NCI-H1436 treated with DMSO at 0.1 percent for 48 hours (cell line): ENCODE data around the gene PPT2.
"Not testable (repeated sequence)": the region's sequence is repeated elsewhere in the genome, so short reads cannot be mapped to it uniquely, and the experiment has no call there.

Experiments
- DNase-seq: peaks from one replicate; lab custom pipeline; 2025; lab: John Stamatoyannopoulos, UW

Gene PPT2

GRCh38 chr6:32127717-32128592, 26.0 kb upstream of the PPT2 start, which contains the start of gene ATF6B:
ATF6B (minus strand) TSS chr6:32128246; CDS start chr6:32128207, 39 bp downstream.
- DNase-seq = peak; percentile 98

GRCh38 chr6:32128751-32129296, 25.1 kb upstream of the PPT2 start:
- no peak for DNase-seq

GRCh38 chr6:32129297-32130088, 24.4 kb upstream of the PPT2 start:
- no peak for DNase-seq

- DNase-seq = no peak
Measured at GRCh38 chr6:32131439-32131948, 22.4 kb upstream of the PPT2 start.

GRCh38 chr6:32132110-32132509, 21.8 kb upstream of the PPT2 start:
- DNase-seq = no peak

GRCh38 chr6:32133786-32134185, 20.2 kb upstream of the PPT2 start:
- DNase-seq = no peak

- no peak for DNase-seq
Measured at GRCh38 chr6:32137454-32137853, 16.5 kb upstream of the PPT2 start.

GRCh38 chr6:32139590-32139989, 14.4 kb upstream of the PPT2 start:
- DNase-seq = no peak

- DNase-seq = no peak
Measured at GRCh38 chr6:32140420-32141046, 13.4 kb upstream of the PPT2 start.

- not testable (repeated sequence) for DNase-seq
Measured at GRCh38 chr6:32144238-32144637, 9.7 kb upstream of the PPT2 start.

GRCh38 chr6:32146287-32146686, 7.7 kb upstream of the PPT2 start:
- no peak for DNase-seq

- no peak for DNase-seq
Measured at GRCh38 chr6:32146687-32147086, 7.3 kb upstream of the PPT2 start.

GRCh38 chr6:32147401-32148132, 6.4 kb upstream of the PPT2 start:
- no peak for DNase-seq

- DNase-seq = no peak
Measured at GRCh38 chr6:32148289-32149091, 5.5 kb upstream of the PPT2 start.

- DNase-seq = no peak
Measured at GRCh38 chr6:32149092-32149755, 4.7 kb upstream of the PPT2 start.

GRCh38 chr6:32149932-32150870, 3.7 kb upstream of the PPT2 start:
- no peak for DNase-seq

GRCh38 chr6:32151181-32151862, 2.6 kb upstream of the PPT2 start:
- no peak for DNase-seq
